ENCODE data around the gene ZP3.
"Not testable (repeated sequence)": the region's sequence is repeated elsewhere in the genome, so short reads cannot be mapped to it uniquely, and the experiment has no call there.

- not testable (repeated sequence) for TF ChIP-seq SMARCE1 (IDR thresholded peaks at IDR 0.05; ENCODE audit: borderline replicate concordance); ZNF510 (CRISPR knock-in tag; IDR thresholded peaks at IDR 0.05; ENCODE audit: low read depth); YY1 (IDR thresholded peaks at IDR 0.05; ENCODE audit: insufficient read depth, insufficient replicate concordance, low read depth, low read length); ARID5B (CRISPR knock-in tag; IDR thresholded peaks at IDR 0.05); MAFK (conservative IDR thresholded peaks at IDR 0.05 in 1 of 2, IDR thresholded peaks at IDR 0.05 in 1 of 2; ENCODE audit: low read length in 2 of 2); TAF15 (IDR thresholded peaks at IDR 0.05; ENCODE audit: low read depth, low read length, poor library complexity, severe bottlenecking); PHF8 (CRISPR knock-in tag; IDR thresholded peaks at IDR 0.05); ASH2L (IDR thresholded peaks at IDR 0.05; ENCODE audit: insufficient read length, low read depth, low read length); ZNF496 (CRISPR knock-in tag; IDR thresholded peaks at IDR 0.05; ENCODE audit: insufficient replicate concordance); ZNF121 (CRISPR knock-in tag; IDR thresholded peaks at IDR 0.05)
- TF ChIP-seq, protein P1, sequence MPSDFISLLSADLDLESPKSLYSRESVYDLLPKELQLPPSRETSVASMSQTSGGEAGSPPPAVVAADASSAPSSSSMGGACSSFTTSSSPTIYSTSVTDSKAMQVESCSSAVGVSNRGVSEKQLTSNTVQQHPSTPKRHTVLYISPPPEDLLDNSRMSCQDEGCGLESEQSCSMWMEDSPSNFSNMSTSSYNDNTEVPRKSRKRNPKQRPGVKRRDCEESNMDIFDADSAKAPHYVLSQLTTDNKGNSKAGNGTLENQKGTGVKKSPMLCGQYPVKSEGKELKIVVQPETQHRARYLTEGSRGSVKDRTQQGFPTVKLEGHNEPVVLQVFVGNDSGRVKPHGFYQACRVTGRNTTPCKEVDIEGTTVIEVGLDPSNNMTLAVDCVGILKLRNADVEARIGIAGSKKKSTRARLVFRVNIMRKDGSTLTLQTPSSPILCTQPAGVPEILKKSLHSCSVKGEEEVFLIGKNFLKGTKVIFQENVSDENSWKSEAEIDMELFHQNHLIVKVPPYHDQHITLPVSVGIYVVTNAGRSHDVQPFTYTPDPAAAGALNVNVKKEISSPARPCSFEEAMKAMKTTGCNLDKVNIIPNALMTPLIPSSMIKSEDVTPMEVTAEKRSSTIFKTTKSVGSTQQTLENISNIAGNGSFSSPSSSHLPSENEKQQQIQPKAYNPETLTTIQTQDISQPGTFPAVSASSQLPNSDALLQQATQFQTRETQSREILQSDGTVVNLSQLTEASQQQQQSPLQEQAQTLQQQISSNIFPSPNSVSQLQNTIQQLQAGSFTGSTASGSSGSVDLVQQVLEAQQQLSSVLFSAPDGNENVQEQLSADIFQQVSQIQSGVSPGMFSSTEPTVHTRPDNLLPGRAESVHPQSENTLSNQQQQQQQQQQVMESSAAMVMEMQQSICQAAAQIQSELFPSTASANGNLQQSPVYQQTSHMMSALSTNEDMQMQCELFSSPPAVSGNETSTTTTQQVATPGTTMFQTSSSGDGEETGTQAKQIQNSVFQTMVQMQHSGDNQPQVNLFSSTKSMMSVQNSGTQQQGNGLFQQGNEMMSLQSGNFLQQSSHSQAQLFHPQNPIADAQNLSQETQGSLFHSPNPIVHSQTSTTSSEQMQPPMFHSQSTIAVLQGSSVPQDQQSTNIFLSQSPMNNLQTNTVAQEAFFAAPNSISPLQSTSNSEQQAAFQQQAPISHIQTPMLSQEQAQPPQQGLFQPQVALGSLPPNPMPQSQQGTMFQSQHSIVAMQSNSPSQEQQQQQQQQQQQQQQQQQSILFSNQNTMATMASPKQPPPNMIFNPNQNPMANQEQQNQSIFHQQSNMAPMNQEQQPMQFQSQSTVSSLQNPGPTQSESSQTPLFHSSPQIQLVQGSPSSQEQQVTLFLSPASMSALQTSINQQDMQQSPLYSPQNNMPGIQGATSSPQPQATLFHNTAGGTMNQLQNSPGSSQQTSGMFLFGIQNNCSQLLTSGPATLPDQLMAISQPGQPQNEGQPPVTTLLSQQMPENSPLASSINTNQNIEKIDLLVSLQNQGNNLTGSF (CRISPR knock-in tag; IDR thresholded peaks at IDR 0.05), result not testable (repeated sequence)
- TF ChIP-seq, protein P2, sequence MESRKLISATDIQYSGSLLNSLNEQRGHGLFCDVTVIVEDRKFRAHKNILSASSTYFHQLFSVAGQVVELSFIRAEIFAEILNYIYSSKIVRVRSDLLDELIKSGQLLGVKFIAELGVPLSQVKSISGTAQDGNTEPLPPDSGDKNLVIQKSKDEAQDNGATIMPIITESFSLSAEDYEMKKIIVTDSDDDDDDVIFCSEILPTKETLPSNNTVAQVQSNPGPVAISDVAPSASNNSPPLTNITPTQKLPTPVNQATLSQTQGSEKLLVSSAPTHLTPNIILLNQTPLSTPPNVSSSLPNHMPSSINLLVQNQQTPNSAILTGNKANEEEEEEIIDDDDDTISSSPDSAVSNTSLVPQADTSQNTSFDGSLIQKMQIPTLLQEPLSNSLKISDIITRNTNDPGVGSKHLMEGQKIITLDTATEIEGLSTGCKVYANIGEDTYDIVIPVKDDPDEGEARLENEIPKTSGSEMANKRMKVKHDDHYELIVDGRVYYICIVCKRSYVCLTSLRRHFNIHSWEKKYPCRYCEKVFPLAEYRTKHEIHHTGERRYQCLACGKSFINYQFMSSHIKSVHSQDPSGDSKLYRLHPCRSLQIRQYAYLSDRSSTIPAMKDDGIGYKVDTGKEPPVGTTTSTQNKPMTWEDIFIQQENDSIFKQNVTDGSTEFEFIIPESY (CRISPR knock-in tag; IDR thresholded peaks at IDR 0.05), result not testable (repeated sequence)
Observed at GRCh38 chr7:76442664-76443446, 18.1 kb downstream of the ZP3 start.
